Upper lobe of left lung (tissue), 4 donors: ENCODE data around the gene SPEM3.

ENCODE experiments used
- CTCF ChIP-seq, 6 experiments: fragments of 450-650 bp in 4 of 6; fragments of 200-600 bp in 2 of 6; sonication (generic) in 2 of 6; IDR thresholded peaks; one replicate each; pipeline ENCODE4 v1.5.1; 2016 to 2019; ENCODE audit warnings: antibody characterized with exemption in 6 of 6
- EP300 ChIP-seq, 4 donors: sonication (generic); formaldehyde crosslinking; IDR thresholded peaks; one replicate each; pipeline ENCODE4 v1.5.1; 2017; ENCODE audit warnings: antibody characterized with exemption in 4 of 4, control low read depth in 2 of 4
- POLR2A ChIP-seq, 4 donors: fragments of 450-650 bp; IDR thresholded peaks; one replicate each; pipeline ENCODE4 v1.5.1; 2016 to 2017; ENCODE audit warnings: antibody characterized with exemption in 4 of 4, mild to moderate bottlenecking in 2 of 4
- POLR2AphosphoS5 ChIP-seq, 2 donors: sonication (generic); formaldehyde crosslinking; IDR thresholded peaks; one replicate each; pipeline ENCODE4 v1.5.1; 2017; ENCODE audit warnings: antibody characterized with exemption in 2 of 2

- TF ChIP-seq POLR2A (IDR thresholded peaks at IDR 0.05) = no peak
- no peak for TF ChIP-seq CTCF (IDR thresholded peaks at IDR 0.05)
- no peak for TF ChIP-seq EP300 (IDR thresholded peaks at IDR 0.05)
- no peak for TF ChIP-seq POLR2AphosphoS5 (IDR thresholded peaks at IDR 0.05)
Observed at GRCh38 chr17:7443499-7444485, 15.1 kb downstream of the SPEM3 start.
